LNCAP (cell line): Measurements from ENCODE around the gene GRIK3.

Experiments used
- CTCF ChIP-seq: fragments of 450-650 bp; IDR thresholded peaks from 2 replicates; pipeline ENCODE4 v1.5.1; 2017; ENCODE audit warnings: mild to moderate bottlenecking

Gene GRIK3

GRCh38 chr1:36761113-36761512, 273.2 kb downstream of the GRIK3 start:
- TF ChIP-seq CTCF: no peak

- TF ChIP-seq CTCF: no peak
These were observed 274.2 kb downstream of the GRIK3 start for GRCh38 chr1:36760081-36760480.

- no peak for TF ChIP-seq CTCF
These were observed 275.0 kb downstream of the GRIK3 start for GRCh38 chr1:36759355-36759754.

GRCh38 chr1:36755303-36756230, 278.7 kb downstream of the GRIK3 start:
- TF ChIP-seq CTCF: no peak

GRCh38 chr1:36754366-36754765, 279.9 kb downstream of the GRIK3 start:
- TF ChIP-seq CTCF: no peak

GRCh38 chr1:36753451-36753850, 280.9 kb downstream of the GRIK3 start:
- TF ChIP-seq CTCF: no peak

- no peak for TF ChIP-seq CTCF
These were observed 281.4 kb downstream of the GRIK3 start for GRCh38 chr1:36752891-36753361.
